Stimulated activated CD4-positive, alpha-beta T cell treated with anti-CD3 and anti-CD28 coated beads, Interleukin-12 subunit alpha, Interleukin-12 subunit beta, amount 100 ng/mL, for 24 hours (primary cell): Measurements from ENCODE around the gene NLN.

ENCODE experiments used
- DNase-seq, 2 experiments: peaks; one replicate each; pipeline ENCODE4 v3.0.0-alpha.2; 2020; ENCODE audit warnings: low read depth in 2 of 2

NLN gene

GRCh38 chr5:65808818-65809217, 86.8 kb downstream of the NLN start:
- DNase-seq = no peak

- no peak for DNase-seq
These were observed 88.0 kb downstream of the NLN start for GRCh38 chr5:65809817-65810531.

DNA sequence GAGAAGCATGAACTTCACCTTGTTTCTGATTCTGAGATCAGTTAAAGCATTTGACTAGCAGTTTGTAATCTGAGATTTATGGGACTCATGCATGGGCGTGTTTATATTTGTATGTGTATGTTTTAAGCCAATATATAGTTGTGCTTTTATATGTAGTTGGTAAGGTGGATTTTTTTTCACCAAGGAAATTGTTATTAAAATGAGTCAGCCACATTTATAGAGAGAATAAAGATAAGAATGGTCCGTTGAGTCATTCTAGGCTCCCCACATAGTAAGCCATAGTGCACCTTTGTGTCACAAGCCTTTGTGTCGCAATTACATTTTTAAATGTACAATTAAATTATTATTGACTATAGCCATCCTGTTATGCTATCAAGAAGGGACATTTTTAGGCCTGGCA, 89.0 kb downstream of the NLN start:
- no peak for DNase-seq

DNA sequence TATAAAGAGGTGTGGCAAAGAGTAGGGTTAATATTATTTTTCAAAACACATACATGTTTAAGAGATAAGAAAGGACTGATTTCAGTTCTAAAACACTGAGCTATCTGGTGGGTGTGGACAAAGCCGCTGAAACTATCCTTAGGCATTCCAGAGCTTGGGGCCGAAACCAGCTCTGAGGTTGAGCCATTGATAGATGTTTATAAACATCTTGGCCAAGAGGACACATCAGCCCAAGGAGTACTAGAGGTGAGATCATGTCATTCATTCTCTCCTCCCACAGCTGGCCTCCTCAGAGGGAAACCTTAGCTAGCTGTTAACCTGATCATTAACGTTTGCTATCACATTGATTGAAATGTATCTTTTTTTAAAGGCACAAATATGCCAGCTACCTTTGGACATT, 89.9 kb downstream of the NLN start:
- DNase-seq = no peak

DNA sequence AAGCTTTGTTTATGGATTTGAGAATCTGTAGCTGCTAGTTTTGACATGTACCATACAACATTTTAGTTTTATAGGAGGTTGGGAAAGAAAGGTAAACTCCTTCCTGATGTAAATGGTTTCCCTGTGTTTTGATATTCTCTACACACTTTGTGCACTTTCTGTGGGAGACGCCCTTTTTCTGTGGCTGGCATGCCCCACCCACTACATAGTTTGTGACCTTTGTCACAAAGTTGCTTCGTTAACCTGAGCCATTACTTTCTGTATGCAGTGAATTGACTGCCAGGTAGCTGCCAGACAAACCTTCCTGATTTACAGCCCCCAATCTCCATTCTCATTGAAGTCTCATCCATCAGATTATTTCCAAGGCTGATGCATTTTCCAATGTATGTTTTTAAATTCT, 90.6 kb downstream of the NLN start:
- no peak for DNase-seq

- no peak for DNase-seq
These were observed 91.2 kb downstream of the NLN start for GRCh38 chr5:65813174-65813573.

DNA sequence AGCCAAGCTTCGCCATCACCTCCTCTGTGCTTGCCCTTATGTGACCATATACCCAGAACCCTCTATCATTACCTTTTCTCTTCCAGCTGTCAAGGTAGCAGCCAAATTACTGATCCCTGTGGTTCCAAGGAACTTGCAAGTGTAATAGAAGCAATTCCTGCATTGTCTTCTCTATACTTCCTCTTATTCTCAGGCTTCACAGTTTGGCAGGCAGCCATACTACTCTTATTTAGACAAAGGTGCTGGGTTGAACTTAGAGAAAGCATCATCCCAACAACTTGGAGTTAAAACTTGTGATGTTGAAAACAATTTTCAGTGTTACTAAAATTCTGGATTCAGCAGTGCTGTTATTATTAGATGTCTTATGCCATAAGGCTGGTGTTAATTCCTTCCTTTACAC, 93.2 kb downstream of the NLN start:
- no peak for DNase-seq

GRCh38 chr5:65816729-65817128, 94.7 kb downstream of the NLN start:
- no peak for DNase-seq

DNA sequence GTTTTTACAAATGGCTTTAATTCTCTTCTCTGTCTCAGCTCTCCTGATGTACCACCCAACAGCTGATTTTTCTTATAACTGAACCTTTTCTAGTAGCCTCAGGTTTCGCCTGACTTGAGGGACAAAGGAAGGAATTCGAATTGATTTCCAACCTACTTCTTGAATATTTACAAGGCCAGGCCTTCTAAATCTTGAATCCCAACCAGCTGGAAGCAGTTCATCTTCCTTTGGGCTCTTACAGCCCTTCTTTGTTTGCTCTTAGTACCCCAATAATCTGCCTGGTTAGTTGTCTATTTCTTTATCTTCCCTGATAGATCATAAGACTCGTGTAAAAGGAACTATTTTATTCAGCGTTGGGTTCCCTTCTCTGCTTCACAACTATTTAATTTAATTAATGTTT, 95.9 kb downstream of the NLN start:
- no peak for DNase-seq

- DNase-seq = no peak
These were observed 96.6 kb downstream of the NLN start for GRCh38 chr5:65818592-65818991.

GRCh38 chr5:65819215-65819904, 97.4 kb downstream of the NLN start:
- DNase-seq = no peak

DNA sequence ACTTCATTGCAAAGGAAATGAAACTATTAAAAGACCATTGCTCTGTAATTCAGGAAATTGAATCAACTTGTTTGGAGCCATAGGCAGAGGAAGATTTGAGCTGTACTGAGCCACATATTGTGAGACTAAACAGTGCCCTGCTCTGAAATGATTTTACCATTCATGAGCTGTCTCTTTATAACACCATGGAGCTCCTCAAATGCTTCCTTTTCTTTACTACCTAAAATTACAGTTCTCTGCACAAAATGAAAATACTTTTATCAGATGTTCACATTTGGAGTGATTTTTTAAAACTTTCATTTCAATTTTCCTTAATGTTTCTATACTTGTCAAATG, 97.9 kb downstream of the NLN start:
- DNase-seq = no peak

DNA sequence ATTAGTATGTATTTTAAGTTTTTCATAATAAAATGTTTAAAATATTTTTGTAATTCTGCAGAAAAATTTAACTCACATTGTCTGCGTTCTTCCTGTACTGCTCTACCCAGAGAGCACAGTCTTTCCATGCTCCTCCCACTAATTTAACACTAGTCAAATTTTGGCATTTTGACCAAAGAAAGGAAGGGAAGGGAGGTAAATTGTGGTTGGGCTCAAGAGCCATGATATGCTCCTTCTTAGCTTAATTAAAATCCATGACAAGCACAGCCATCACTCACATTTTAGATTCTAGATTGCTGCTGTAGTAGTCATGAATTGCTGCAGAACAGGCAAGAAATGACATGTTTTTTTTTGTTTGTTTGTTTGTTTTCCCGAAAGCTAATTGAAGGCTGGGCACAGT, 98.4 kb downstream of the NLN start:
- DNase-seq = no peak

- DNase-seq = no peak
These were observed 100.0 kb downstream of the NLN start for GRCh38 chr5:65821966-65822365.

DNA sequence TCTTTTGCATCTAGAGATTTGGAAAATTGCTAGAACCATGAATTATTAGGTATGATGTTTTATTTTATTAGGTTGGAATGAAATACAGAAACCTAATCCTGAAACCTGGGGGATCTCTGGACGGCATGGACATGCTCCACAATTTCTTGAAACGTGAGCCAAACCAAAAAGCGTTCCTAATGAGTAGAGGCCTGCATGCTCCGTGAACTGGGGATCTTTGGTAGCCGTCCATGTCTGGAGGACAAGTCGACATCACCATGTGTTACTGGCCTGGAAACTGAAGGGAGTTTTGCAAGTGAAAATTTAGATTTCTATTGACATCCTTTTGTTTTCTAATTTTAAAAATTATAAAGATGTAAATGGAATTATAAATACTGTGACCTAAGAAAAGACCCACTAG, 100.7 kb downstream of the NLN start:
- no peak for DNase-seq

DNA sequence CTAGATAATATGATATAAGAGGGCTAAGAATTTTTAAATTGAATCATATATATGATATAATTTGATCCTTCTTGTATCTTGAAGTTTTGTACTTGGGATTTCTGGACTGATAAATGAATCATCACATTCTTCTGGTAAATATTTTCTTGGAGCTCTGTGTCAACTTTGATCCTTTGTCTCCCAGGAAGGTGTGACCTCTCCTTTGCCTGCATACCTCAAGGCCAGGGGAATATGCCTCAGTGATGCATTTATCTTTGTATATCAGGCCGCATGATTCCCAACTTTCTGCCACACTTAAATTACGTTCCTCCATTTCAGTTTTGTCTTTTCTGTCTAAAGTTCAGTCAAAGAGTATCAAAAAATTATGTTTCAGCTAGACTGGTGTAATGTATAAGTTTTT, 101.2 kb downstream of the NLN start:
- DNase-seq = no peak

- no peak for DNase-seq
These were observed 101.9 kb downstream of the NLN start for GRCh38 chr5:65823845-65824445.

GRCh38 chr5:65825408-65826328, 103.7 kb downstream of the NLN start:
- DNase-seq = no peak

- DNase-seq = no peak
These were observed 106.3 kb downstream of the NLN start for GRCh38 chr5:65828022-65828896.

- DNase-seq = no peak
These were observed 108.9 kb downstream of the NLN start for GRCh38 chr5:65830856-65831255.

DNA sequence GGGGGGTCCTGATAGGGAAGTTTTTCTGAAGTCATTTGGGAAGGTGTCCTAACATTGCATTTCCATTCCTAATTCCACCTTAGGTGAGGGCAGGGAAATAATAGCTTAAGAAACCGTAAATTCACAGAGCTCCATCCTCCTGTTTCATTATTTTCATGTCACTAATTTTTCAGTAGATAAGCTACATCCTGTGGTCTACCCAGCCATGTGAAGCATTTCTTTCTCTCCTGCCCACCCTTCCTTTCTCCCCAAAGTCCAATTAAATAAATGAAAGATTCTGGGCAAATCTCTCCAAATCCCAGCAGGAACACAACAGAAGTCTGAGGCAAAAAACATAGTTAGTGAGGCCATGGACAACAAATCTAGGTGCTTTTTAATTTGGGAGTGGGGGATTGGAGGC, 109.3 kb downstream of the NLN start:
- DNase-seq = no peak
